Endothelial cell of umbilical vein (primary cell): ENCODE measurements around the gene LIPE. TPM values are rescaled to one million over a fixed set of nuclear protein-coding genes. Genes with fewer than 3 reads are reported as not detected.

Experiments
- BruUV-seq: library from RNA; stranded (reverse); fragments of 400-500 nt; replicated peaks from 2 replicates; lab custom pipeline; 2021; lab: Mats Ljungman, UMichigan
- CTCF ChIA-PET: fragments of 300-600, 350-600 bp; sonication (Branson Sonifier 250); formaldehyde crosslinking; loops from one replicate; lab custom pipeline; 2021; ENCODE audit warnings: antibody characterized with exemption, inconsistent platforms; lab: Charles Lee
- POLR2A ChIA-PET: fragments of 300-600, 350-600 bp; sonication (Branson Sonifier 250); formaldehyde crosslinking; loops from one replicate; lab custom pipeline; 2021; ENCODE audit warnings: antibody characterized with exemption, inconsistent platforms; lab: Charles Lee
- DNase-seq: peaks from one replicate; pipeline ENCODE4 v3.0.0-alpha.2; 2011; ENCODE audit warnings: low read depth, low spot score
- FAIRE-seq: peaks from 2 replicates; lab custom pipeline; 2011; peaks lifted over from hg19 to GRCh38; lab: Jason Lieb, UNC
- H2AFZ ChIP-seq: 2 replicates; pipeline ENCODE4 v1.6.0; 2012; ENCODE audit warnings: low read depth, low read length, control low read depth, inconsistent platforms
- H3K27ac ChIP-seq: 2 replicates; pipeline ENCODE4 v1.5.1; 2011; ENCODE audit warnings: low read depth, mild to moderate bottlenecking, control low read depth, low read length, moderate library complexity; ENCODE audit not compliant: insufficient read depth
- H3K27me3 ChIP-seq, 2 experiments: 2 replicates each; pipeline versions ENCODE4 v1.6.0 to v1.6.1; 2011; ENCODE audit warnings: low read length in 2 of 2, mixed read lengths in 1 of 2; ENCODE audit not compliant: control insufficient read depth in 2 of 2, insufficient read depth in 2 of 2
- H3K36me3 ChIP-seq, 2 experiments: 2 replicates in 1 of 2; 3 replicates in 1 of 2; pipeline ENCODE4 v1.5.1; 2011; ENCODE audit warnings: low read length in 2 of 2, mild to moderate bottlenecking in 1 of 2, moderate library complexity in 1 of 2; ENCODE audit not compliant: control insufficient read depth in 2 of 2, insufficient read depth in 2 of 2; ENCODE audit errors: extremely low read depth in 1 of 2
- H3K4me1 ChIP-seq: 3 replicates; pipeline ENCODE4 v1.5.1; 2011; ENCODE audit warnings: mild to moderate bottlenecking, low read length; ENCODE audit not compliant: control insufficient read depth, insufficient read depth; ENCODE audit errors: extremely low read depth
- H3K4me2 ChIP-seq: 2 replicates; pipeline ENCODE4 v1.6.1; 2011; ENCODE audit warnings: low read length, control low read depth, mixed read lengths; ENCODE audit not compliant: insufficient read depth
- H3K4me3 ChIP-seq, 3 experiments: fragments of 200-600 bp in 1 of 3; sonication (generic), shearing (Covaris generic) in 1 of 3; replicated peaks in 1 of 3; 2 replicates each; pipeline ENCODE4 v1.5.1; 2011 to 2016; ENCODE audit warnings: control low read depth in 3 of 3, low read length in 3 of 3, mild to moderate bottlenecking in 2 of 3, inconsistent platforms in 1 of 3, low read depth in 1 of 3, moderate library complexity in 1 of 3; ENCODE audit not compliant: insufficient read depth in 1 of 3
- H3K79me2 ChIP-seq: 2 replicates; pipeline ENCODE4 v1.6.0; 2012; ENCODE audit warnings: low read length, inconsistent platforms; ENCODE audit not compliant: control insufficient read depth, insufficient read depth
- H3K9ac ChIP-seq: replicated peaks from 2 replicates; pipeline ENCODE3; 2011; ENCODE audit warnings: low read length, control low read depth; ENCODE audit not compliant: insufficient read depth; ENCODE audit errors: extremely low read depth
- H3K9me1 ChIP-seq: replicated peaks from 3 replicates; pipeline ENCODE4 v1.6.0; 2011; ENCODE audit warnings: mild to moderate bottlenecking, low read length; ENCODE audit not compliant: control insufficient read depth, insufficient read depth; ENCODE audit errors: extremely low read depth
- H3K9me3 ChIP-seq: replicated peaks from 2 replicates; pipeline ENCODE4 v1.5.1; 2012; ENCODE audit warnings: low read length, inconsistent platforms; ENCODE audit not compliant: control insufficient read depth, insufficient read depth
- H4K20me1 ChIP-seq: replicated peaks from 2 replicates; pipeline ENCODE3; 2011; ENCODE audit warnings: mild to moderate bottlenecking, low read length; ENCODE audit not compliant: control insufficient read depth, insufficient read depth; ENCODE audit errors: extremely low read depth
- EZH2 ChIP-seq: IDR thresholded peaks from 2 replicates; pipeline ENCODE4 v1.6.1; 2012; ENCODE audit warnings: borderline replicate concordance, low read depth, mild to moderate bottlenecking, moderate library complexity, low read length, inconsistent platforms; ENCODE audit not compliant: severe bottlenecking
- FOS ChIP-seq: IDR thresholded peaks from 2 replicates; pipeline ENCODE4 v1.6.1; 2011; ENCODE audit warnings: mild to moderate bottlenecking, low read length, moderate library complexity, borderline replicate concordance; ENCODE audit not compliant: insufficient read depth
- GATA2 ChIP-seq: IDR thresholded peaks from 2 replicates; pipeline ENCODE4 v1.7.0; 2011; ENCODE audit warnings: low read depth, mild to moderate bottlenecking, moderate library complexity, mixed read lengths, low read length; ENCODE audit not compliant: insufficient read length, insufficient read depth
- JUN ChIP-seq: IDR thresholded peaks from 2 replicates; pipeline ENCODE4 v1.6.1; 2011; ENCODE audit warnings: borderline replicate concordance, low read depth; ENCODE audit not compliant: insufficient read length, insufficient read depth
- MYC ChIP-seq: IDR thresholded peaks from one replicate; pipeline ENCODE4 v1.6.1; 2011; ENCODE audit warnings: mild to moderate bottlenecking, low read depth, low read length
- POLR2A ChIP-seq: IDR thresholded peaks from 2 replicates; pipeline ENCODE4 v1.6.1; 2012; ENCODE audit warnings: low read depth, mild to moderate bottlenecking, control low read depth, low read length
- POLR2AphosphoS5 ChIP-seq: IDR thresholded peaks from 2 replicates; pipeline ENCODE4 v1.6.1; 2012; ENCODE audit warnings: low read depth, mild to moderate bottlenecking, control low read depth, low read length, moderate library complexity; ENCODE audit not compliant: insufficient read depth
- dilution Hi-C: fragments of 300-500 bp; cut with MboI; formaldehyde crosslinking; loops from one replicate; pipeline ENCODE4 v1.15.0; 2019; ENCODE audit warnings: low sequenced_read_pairs; ENCODE audit not compliant: extremely low pct_ligation_motif_present
- intact Hi-C: fragments of 100-400 bp; cut with micrococcal nuclease; formaldehyde crosslinking; loops from one replicate; pipeline ENCODE4 v1.10.0; 2022
- polyA plus RNA-seq, 4 experiments: library from polyadenylated mRNA; depleted of rRNA in 3 of 4; stranded (reverse) in 3 of 4; unstranded in 1 of 4; fragments of >200 nt; gene quantifications; 2 replicates each; pipeline versions ENCODE4 v1.2.1 to v1.2.3, GENCODE V29; 2011 to 2012; ENCODE audit warnings: missing spikeins in 1 of 4
- total RNA-seq: library from RNA; stranded (reverse); gene quantifications from 2 replicates; pipeline ENCODE4 v1.2.3, GENCODE V29; 2021
- TF ChIP-seq, protein P1 (sequence below): IDR thresholded peaks from 2 replicates; pipeline ENCODE4 v1.6.1; 2011; ENCODE audit not compliant: insufficient read depth, insufficient read length
- TF ChIP-seq, protein P2 (sequence below), 2 donors: IDR thresholded peaks; 1 replicate in 1 of 2; 2 replicates in 1 of 2; pipeline ENCODE4 v1.5.1; 2011; ENCODE audit warnings: low read length in 2 of 2, mild to moderate bottlenecking in 2 of 2, moderate library complexity in 2 of 2, control low read depth in 1 of 2, inconsistent platforms in 1 of 2, low read depth in 1 of 2; ENCODE audit not compliant: insufficient read depth in 1 of 2; ENCODE audit errors: extremely low read depth in 1 of 2

The LIPE gene
- total and polyA plus RNA-seq, 2 donors (not counting 3 experiments of a cell fraction or from before 2014, with no cell fraction given) = 3.8 to 13.5 TPM

DNA sequence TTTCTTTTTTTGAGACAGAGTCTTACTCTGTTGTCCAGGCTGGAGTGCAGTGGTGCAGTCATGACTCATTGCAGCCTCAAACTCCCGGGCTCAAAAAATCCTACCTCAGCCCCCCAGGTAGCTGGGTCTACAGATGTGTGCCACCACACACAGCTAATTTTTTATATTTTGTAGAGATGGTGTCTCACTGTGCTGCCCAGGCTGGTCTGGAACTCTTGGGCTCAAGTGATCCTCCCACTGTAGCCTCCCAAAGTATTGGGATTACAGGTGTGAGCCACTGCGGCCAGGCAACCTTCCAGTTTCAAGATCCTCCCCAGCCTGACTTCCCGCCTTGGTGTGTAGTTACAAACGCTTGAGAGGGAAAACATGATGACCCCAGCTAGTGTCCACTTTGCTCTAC, 59.3 kb downstream of the LIPE start:
- Histone ChIP-seq H3K36me3 (peaks cover 0 to 14% of the 10 kb centered on the region in 2 experiments), H3K9ac (no peak overlapping the region), H3K4me3 (no peak overlapping the region), H3K79me2 (no peaks in the 10 kb centered on the region), H3K27me3 (no peaks in the 10 kb centered on the region), H3K4me2 (no peak overlapping the region), H3K9me3 (no peaks in the 10 kb centered on the region), H2AFZ (no peak overlapping the region), H3K4me1 (no peaks in the 10 kb centered on the region), H4K20me1 (no peaks in the 10 kb centered on the region), H3K9me1 (no peaks in the 10 kb centered on the region), H3K27ac (no peak overlapping the region)
- intact Hi-C loops (no loop called here), dilution Hi-C loops (no loop called here)
- FAIRE-seq (no peak), DNase-seq (no peak)
- ChIA-PET POLR2A (no interaction called here), CTCF (no interaction called here)
- no TSS peak for BruUV-seq
- TF ChIP-seq, protein P1, sequence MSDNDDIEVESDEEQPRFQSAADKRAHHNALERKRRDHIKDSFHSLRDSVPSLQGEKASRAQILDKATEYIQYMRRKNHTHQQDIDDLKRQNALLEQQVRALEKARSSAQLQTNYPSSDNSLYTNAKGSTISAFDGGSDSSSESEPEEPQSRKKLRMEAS = no peak
- no peak for TF ChIP-seq FOS
- TF ChIP-seq, protein P2, sequence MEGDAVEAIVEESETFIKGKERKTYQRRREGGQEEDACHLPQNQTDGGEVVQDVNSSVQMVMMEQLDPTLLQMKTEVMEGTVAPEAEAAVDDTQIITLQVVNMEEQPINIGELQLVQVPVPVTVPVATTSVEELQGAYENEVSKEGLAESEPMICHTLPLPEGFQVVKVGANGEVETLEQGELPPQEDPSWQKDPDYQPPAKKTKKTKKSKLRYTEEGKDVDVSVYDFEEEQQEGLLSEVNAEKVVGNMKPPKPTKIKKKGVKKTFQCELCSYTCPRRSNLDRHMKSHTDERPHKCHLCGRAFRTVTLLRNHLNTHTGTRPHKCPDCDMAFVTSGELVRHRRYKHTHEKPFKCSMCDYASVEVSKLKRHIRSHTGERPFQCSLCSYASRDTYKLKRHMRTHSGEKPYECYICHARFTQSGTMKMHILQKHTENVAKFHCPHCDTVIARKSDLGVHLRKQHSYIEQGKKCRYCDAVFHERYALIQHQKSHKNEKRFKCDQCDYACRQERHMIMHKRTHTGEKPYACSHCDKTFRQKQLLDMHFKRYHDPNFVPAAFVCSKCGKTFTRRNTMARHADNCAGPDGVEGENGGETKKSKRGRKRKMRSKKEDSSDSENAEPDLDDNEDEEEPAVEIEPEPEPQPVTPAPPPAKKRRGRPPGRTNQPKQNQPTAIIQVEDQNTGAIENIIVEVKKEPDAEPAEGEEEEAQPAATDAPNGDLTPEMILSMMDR (IDR thresholded peaks at IDR 0.05; ENCODE audit: extremely low read depth in 1 of 2, insufficient read depth in 1 of 2, low read depth in 1 of 2, low read length in 2 of 2) = no peak
- TF ChIP-seq EZH2 = no peak
- TF ChIP-seq MYC = no peak
- no peak for TF ChIP-seq POLR2A
- no peak for TF ChIP-seq JUN
- no peak for TF ChIP-seq POLR2AphosphoS5
- no peak for TF ChIP-seq GATA2
